Myocyte (in vitro differentiated cells): ENCODE measurements around the gene CASP14. TPM values are rescaled to one million over a fixed set of nuclear protein-coding genes. Genes with fewer than 3 reads are reported as not detected.

Experiments
- total RNA-seq: library from RNA; depleted of rRNA; stranded (reverse); fragments of >200 nt; gene quantifications from 2 replicates; pipeline ENCODE4 v1.2.3, GENCODE V29; 2014

The CASP14 gene
- total RNA-seq, 1 donor from 2014 or later, result not detected

Other genes with a start within 250 kb of the CASP14 start
- 0.21 and 0.67 TPM in 2 replicates for gene OR7A5, start 214.3 kb upstream of the CASP14 start, total RNA-seq
- 0.05 and 0.24 TPM in 2 replicates for gene OR7C1, start 214.3 kb upstream of the CASP14 start, total RNA-seq
- not detected in 2 replicates for gene OR7A10, start 200.6 kb upstream of the CASP14 start, total RNA-seq
- gene OR7A17, start 163.3 kb upstream of the CASP14 start, total RNA-seq, result not detected in 2 replicates
- gene OR7C2, start 108.0 kb upstream of the CASP14 start, total RNA-seq, result not detected in 2 replicates
- gene SLC1A6, start 69.6 kb upstream of the CASP14 start, total RNA-seq, result not detected in 2 replicates
- gene OR1I1, start 32.7 kb downstream of the CASP14 start, total RNA-seq, result not detected in 2 replicates
- gene SYDE1, start 57.9 kb downstream of the CASP14 start, total RNA-seq, result 40.4 and 53.4 TPM in 2 replicates
- 76.1 and 159 TPM in 2 replicates for gene NOTCH3, start 151.5 kb downstream of the CASP14 start, total RNA-seq
- gene EPHX3, start 183.0 kb downstream of the CASP14 start, total RNA-seq, result 0.16 TPM in 1 of 2 replicates, not detected in the other